ENCODE data around the gene TFF2. TPM values are rescaled to one million over a fixed set of nuclear protein-coding genes. Genes with fewer than 3 reads are reported as not detected.

Gene TFF2
- polyA plus RNA-seq, 3 donors = 0.94 to 505 (median 36.8) TPM

- 77 to 86% (median 86%) methylated on average over 14 of the region's 14 CpGs for WGBS, 3 donors
- H3K27ac ChIP-seq (ENCODE audit: low read depth, low read length) = no peak overlapping the region
Observed at GRCh38 chr21:42352441-42353095, 1.8 kb upstream of the TFF2 start.

- H3K27ac ChIP-seq (ENCODE audit: low read depth, low read length) = no peak overlapping the region
- 80 to 85% (median 82%) methylated on average over 8 to 11 of the region's 11 CpGs for WGBS, 3 donors
Observed at GRCh38 chr21:42351626-42352440, 1.0 kb upstream of the TFF2 start.

GRCh38 chr21:42350318-42350910 lies 380 bp downstream of the TFF2 start:
- no peak overlapping the region for H3K27ac ChIP-seq (ENCODE audit: low read depth, low read length)
- 61 to 81% (median 67%) methylated on average over 11 of the region's 11 CpGs for WGBS, 3 donors

- no peak overlapping the region for H3K27ac ChIP-seq (ENCODE audit: low read depth, low read length)
- 80 to 87% (median 82%) methylated on average over 14 of the region's 14 CpGs for WGBS, 3 donors
Observed at GRCh38 chr21:42349420-42350317, 1.1 kb downstream of the TFF2 start.

- H3K27ac ChIP-seq (ENCODE audit: low read depth, low read length) = no peak overlapping the region
- 95 to 100% (median 98%) methylated on average over 2 of the region's 2 CpGs for WGBS, 3 donors
Observed at GRCh38 chr21:42348762-42349161, 2.0 kb downstream of the TFF2 start.

GRCh38 chr21:42347601-42348327 lies 3.0 kb downstream of the TFF2 start:
- no peak overlapping the region for H3K27ac ChIP-seq (ENCODE audit: low read depth, low read length)
- WGBS, 3 donors = 86 to 89% (median 88%) methylated on average over 30 of the region's 30 CpGs

- H3K27ac ChIP-seq (ENCODE audit: low read depth, low read length) = no peak overlapping the region
- 85 to 90% (median 86%) methylated on average over 30 of the region's 30 CpGs for WGBS, 3 donors
Observed at GRCh38 chr21:42346866-42347600, 3.8 kb downstream of the TFF2 start.

- 91 to 93% (median 92%) methylated on average over 9 of the region's 9 CpGs for WGBS, 3 donors
- no peak overlapping the region for H3K27ac ChIP-seq (ENCODE audit: low read depth, low read length)
Observed at GRCh38 chr21:42346441-42346840, 4.4 kb downstream of the TFF2 start.

- WGBS, 3 donors = 70 to 85% (median 74%) methylated on average over 4 of the region's 4 CpGs
- H3K27ac ChIP-seq (ENCODE audit: low read depth, low read length) = no peak overlapping the region
Observed at GRCh38 chr21:42344631-42345030, 6.2 kb downstream of the TFF2 start.

- H3K27ac ChIP-seq (ENCODE audit: low read depth, low read length) = no peak overlapping the region
- 86 to 91% (median 87%) methylated on average over 11 of the region's 11 CpGs for WGBS, 3 donors
Observed at GRCh38 chr21:42343963-42344510, 6.8 kb downstream of the TFF2 start.

GRCh38 chr21:42343556-42343955 lies 7.2 kb downstream of the TFF2 start:
- 86 to 93% (median 90%) methylated on average over 6 of the region's 6 CpGs for WGBS, 3 donors
- no peak overlapping the region for H3K27ac ChIP-seq (ENCODE audit: low read depth, low read length)

- 81 to 86% (median 84%) methylated on average over 10 of the region's 10 CpGs for WGBS, 3 donors
- H3K27ac ChIP-seq (ENCODE audit: low read depth, low read length) = no peak overlapping the region
Observed at GRCh38 chr21:42343101-42343500, 7.7 kb downstream of the TFF2 start.

- H3K27ac ChIP-seq (ENCODE audit: low read depth, low read length) = no peak overlapping the region
- 92 to 94% (median 93%) methylated on average over 15 of the region's 15 CpGs for WGBS, 3 donors
Observed at GRCh38 chr21:42341776-42342542, 8.8 kb downstream of the TFF2 start.

- no peak overlapping the region for H3K27ac ChIP-seq (ENCODE audit: low read depth, low read length)
- WGBS, 3 donors = 81 to 84% (median 84%) methylated on average over 24 of the region's 24 CpGs
Observed at GRCh38 chr21:42340187-42341050, 10.4 kb downstream of the TFF2 start.
